HEK293T (cell line): ENCODE data around the gene PRKACB.

Experiments used
- CTBP1 ChIP-seq: fragments of 450-650 bp; IDR thresholded peaks from 2 replicates; pipeline ENCODE4 v1.6.1; 2016; ENCODE audit warnings: borderline replicate concordance
- ELF4 ChIP-seq: fragments of 450-650 bp; IDR thresholded peaks from 2 replicates; pipeline ENCODE4 v1.6.1; 2017; ENCODE audit warnings: antibody characterized with exemption
- NFRKB ChIP-seq: fragments of 450-650 bp; IDR thresholded peaks from 2 replicates; pipeline ENCODE4 v1.6.1; 2016; ENCODE audit warnings: mild to moderate bottlenecking, moderate library complexity
- TARDBP ChIP-seq: fragments of 450-650 bp; IDR thresholded peaks from 2 replicates; pipeline ENCODE4 v1.6.1; 2016

GRCh38 chr1:84096176-84096575, 47.9 kb upstream of the PRKACB start:
- TF ChIP-seq ELF4 = no peak
- TF ChIP-seq CTBP1 = no peak
- no peak for TF ChIP-seq TARDBP
- no peak for TF ChIP-seq NFRKB
